Brain microvascular endothelial cell (primary cell): ENCODE data around the gene ADAMTS20.

Source experiments
- DNase-seq: peaks from one replicate; pipeline ENCODE4 v3.0.0-alpha.2; 2020
- H3K27ac ChIP-seq: fragments of 250-450 bp; sonication (Bioruptor Pico); 2 replicates; pipeline ENCODE4 v1.5.1; 2020; ENCODE audit warnings: mild to moderate bottlenecking, moderate library complexity
- H3K27me3 ChIP-seq: fragments of 250-450 bp; sonication (Bioruptor Pico); replicated peaks from 2 replicates; pipeline ENCODE4 v1.5.1; 2020; ENCODE audit warnings: mild to moderate bottlenecking
- H3K36me3 ChIP-seq: fragments of 250-450 bp; sonication (Bioruptor Pico); replicated peaks from 2 replicates; pipeline ENCODE4 v1.5.1; 2020; ENCODE audit warnings: mild to moderate bottlenecking
- H3K4me3 ChIP-seq: 2 replicates; pipeline ENCODE4 v1.5.1; 2011; ENCODE audit warnings: low read depth, mild to moderate bottlenecking, control low read depth, low read length, moderate library complexity
- CTCF ChIP-seq: IDR thresholded peaks from 2 replicates; pipeline ENCODE4 v1.5.1; 2011; ENCODE audit warnings: low read depth, mild to moderate bottlenecking, moderate library complexity, low read length, control low read depth, inconsistent platforms; ENCODE audit errors: missing control alignments
- in situ Hi-C: cut with HindIII; loops from 2 replicates; pipeline ENCODE4 v1.10.0; 2017; ENCODE audit warnings: low sequenced_read_pairs, low pct_ligation_motif_present

The ADAMTS20 gene

GRCh38 chr12:43320281-43320680, 231.7 kb downstream of the ADAMTS20 start:
- Histone ChIP-seq H3K36me3 (no peaks in the 10 kb centered on the region), H3K4me3 (no peak overlapping the region), H3K27ac (no peak overlapping the region), H3K27me3 (no peaks in the 10 kb centered on the region)
- TF ChIP-seq CTCF = no peak
- in situ Hi-C loops = no loop called here
- DNase-seq = no peak

- H3K27ac ChIP-seq = no peak overlapping the region
- no peak for TF ChIP-seq CTCF
- H3K4me3 ChIP-seq = no peak overlapping the region
- no peaks in the 10 kb centered on the region for H3K27me3 ChIP-seq
- no peaks in the 10 kb centered on the region for H3K36me3 ChIP-seq
- no peak for DNase-seq
- in situ Hi-C loops = no loop called here
These were observed 234.0 kb downstream of the ADAMTS20 start for GRCh38 chr12:43318021-43318420.

GRCh38 chr12:43317156-43317555, 234.8 kb downstream of the ADAMTS20 start:
- no peak for TF ChIP-seq CTCF
- no peaks in the 10 kb centered on the region for H3K36me3 ChIP-seq
- no peak overlapping the region for H3K27ac ChIP-seq
- H3K27me3 ChIP-seq = no peaks in the 10 kb centered on the region
- in situ Hi-C loops = no loop called here
- no peak overlapping the region for H3K4me3 ChIP-seq
- no peak for DNase-seq

GRCh38 chr12:43316520-43316919, 235.5 kb downstream of the ADAMTS20 start:
- in situ Hi-C loops = no loop called here
- H3K36me3 ChIP-seq = no peaks in the 10 kb centered on the region
- no peak for TF ChIP-seq CTCF
- no peak for DNase-seq
- no peaks in the 10 kb centered on the region for H3K27me3 ChIP-seq
- no peak overlapping the region for H3K4me3 ChIP-seq
- peak overlapping the region; percentile 7 for H3K27ac ChIP-seq

GRCh38 chr12:43315961-43316360, 236.0 kb downstream of the ADAMTS20 start:
- no peak for DNase-seq
- H3K4me3 ChIP-seq = no peak overlapping the region
- H3K27ac ChIP-seq = peak overlapping the region; percentile 7
- TF ChIP-seq CTCF = no peak
- no peaks in the 10 kb centered on the region for H3K27me3 ChIP-seq
- in situ Hi-C loops = no loop called here
- H3K36me3 ChIP-seq = no peaks in the 10 kb centered on the region

GRCh38 chr12:43312991-43313505, 239.0 kb downstream of the ADAMTS20 start:
- in situ Hi-C loops = no loop called here
- Histone ChIP-seq H3K4me3 (no peak overlapping the region), H3K36me3 (no peaks in the 10 kb centered on the region), H3K27ac (no peak overlapping the region), H3K27me3 (no peaks in the 10 kb centered on the region)
- TF ChIP-seq CTCF = no peak
- DNase-seq = no peak
